ENCODE data around the gene SLCO3A1.

Gene SLCO3A1

DNA sequence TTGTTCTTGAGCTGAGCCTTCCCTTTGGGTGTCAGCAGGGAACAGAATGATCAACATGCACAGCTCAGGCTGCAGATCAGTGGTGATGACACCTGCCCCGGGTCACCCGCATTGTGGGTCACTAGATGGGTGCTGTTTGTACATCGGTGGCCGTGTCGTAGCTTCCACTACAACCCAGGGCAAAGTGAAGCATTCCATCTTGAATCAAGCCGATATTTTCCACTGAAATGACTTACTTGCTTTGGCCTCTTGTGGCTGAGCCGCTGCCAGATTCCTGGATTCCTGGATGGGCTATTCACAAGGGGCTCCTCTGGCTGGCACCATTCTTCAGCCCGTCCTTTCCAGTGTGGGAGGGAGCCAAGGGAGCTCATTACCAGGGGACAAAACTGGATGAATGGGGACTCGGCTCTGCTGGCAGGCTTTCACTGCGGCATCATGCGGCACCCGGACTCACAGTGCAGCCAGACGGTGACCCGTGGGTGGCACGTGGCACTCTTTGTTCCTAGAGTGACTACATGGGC lies 65.6 kb downstream of the SLCO3A1 start:
- DNase-seq (ENCODE audit: low spot score in 2 of 2) (no peak), ATAC-seq (ENCODE audit: low read depth) (no peak)
- no peaks in the 10 kb centered on the region for H3K9me3 Mint-ChIP-seq
- H3K27me3 Mint-ChIP-seq = no peaks in the 10 kb centered on the region
- H3K36me3 Mint-ChIP-seq = no peaks in the 10 kb centered on the region
- no peak overlapping the region for H3K4me3 Mint-ChIP-seq
- H3K4me1 Mint-ChIP-seq = no peaks in the 10 kb centered on the region
- H3K27ac Mint-ChIP-seq = no peak overlapping the region

- ATAC-seq (ENCODE audit: low read depth) = peak; percentile 37
- Mint-ChIP-seq H3K36me3 (no peaks in the 10 kb centered on the region), H3K27me3 (no peaks in the 10 kb centered on the region), H3K4me3 (no peak overlapping the region), H3K4me1 (no peaks in the 10 kb centered on the region), H3K9me3 (no peaks in the 10 kb centered on the region), H3K27ac (no peak overlapping the region)
- DNase-seq (ENCODE audit: low spot score in 2 of 2) = no peak
Measured at GRCh38 chr15:91921188-91921842, 67.8 kb downstream of the SLCO3A1 start.

DNA sequence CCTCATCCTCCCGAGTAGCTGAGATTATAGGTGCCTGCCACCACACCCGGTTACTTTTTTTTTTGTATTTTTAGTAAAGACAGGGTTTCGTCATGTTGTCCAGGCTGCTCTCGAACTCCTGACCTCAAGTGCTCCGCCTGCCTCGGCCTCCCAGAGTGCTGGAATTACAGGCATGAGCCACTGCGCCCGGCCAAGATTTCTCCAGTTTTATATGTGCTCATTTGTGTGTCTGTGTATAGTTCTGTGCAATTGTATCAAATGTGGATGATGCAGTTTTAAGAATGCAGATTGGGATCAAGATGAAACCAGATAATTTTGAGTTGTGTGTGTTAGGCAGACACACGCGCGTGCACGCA lies 68.3 kb downstream of the SLCO3A1 start:
- no peak overlapping the region for H3K27ac Mint-ChIP-seq
- H3K4me1 Mint-ChIP-seq = no peaks in the 10 kb centered on the region
- no peak for ATAC-seq (ENCODE audit: low read depth)
- H3K9me3 Mint-ChIP-seq = peaks cover 1% of the 10 kb centered on the region
- DNase-seq (ENCODE audit: low spot score in 2 of 2) = no peak
- no peak overlapping the region for H3K4me3 Mint-ChIP-seq
- no peaks in the 10 kb centered on the region for H3K27me3 Mint-ChIP-seq
- H3K36me3 Mint-ChIP-seq = no peaks in the 10 kb centered on the region

- Mint-ChIP-seq H3K9me3 (peaks cover 1% of the 10 kb centered on the region), H3K27ac (no peak overlapping the region), H3K4me3 (no peak overlapping the region), H3K36me3 (no peaks in the 10 kb centered on the region), H3K27me3 (no peaks in the 10 kb centered on the region), H3K4me1 (no peaks in the 10 kb centered on the region)
- DNase-seq (ENCODE audit: low spot score in 2 of 2) (no peak), ATAC-seq (ENCODE audit: low read depth) (no peak)
Measured at GRCh38 chr15:91922646-91923547, 69.4 kb downstream of the SLCO3A1 start.

DNA sequence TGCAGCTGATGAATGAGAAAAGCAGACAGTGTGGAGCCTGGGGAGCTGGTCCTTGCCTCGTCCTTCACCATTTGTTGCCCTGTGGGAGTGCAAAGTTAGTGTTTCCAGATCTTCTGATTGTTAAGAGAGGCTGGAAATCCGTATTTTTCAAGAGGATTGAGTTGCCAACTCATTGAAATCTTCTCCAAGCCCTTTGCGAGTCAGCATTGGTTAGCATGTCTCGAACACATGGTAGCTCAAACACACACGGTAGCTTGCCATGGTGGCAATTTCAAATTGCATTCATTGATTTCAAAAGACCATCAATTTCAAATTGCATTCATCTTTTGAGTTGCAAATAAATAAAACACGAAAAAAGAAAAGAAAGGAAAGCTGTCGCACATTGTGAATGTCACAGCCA lies 70.7 kb downstream of the SLCO3A1 start:
- no peak overlapping the region for H3K4me3 Mint-ChIP-seq
- peaks cover 1% of the 10 kb centered on the region for H3K9me3 Mint-ChIP-seq
- H3K27ac Mint-ChIP-seq = no peak overlapping the region
- H3K27me3 Mint-ChIP-seq = no peaks in the 10 kb centered on the region
- DNase-seq (ENCODE audit: low spot score in 2 of 2) (no peak), ATAC-seq (ENCODE audit: low read depth) (no peak)
- H3K36me3 Mint-ChIP-seq = no peaks in the 10 kb centered on the region
- no peaks in the 10 kb centered on the region for H3K4me1 Mint-ChIP-seq

DNA sequence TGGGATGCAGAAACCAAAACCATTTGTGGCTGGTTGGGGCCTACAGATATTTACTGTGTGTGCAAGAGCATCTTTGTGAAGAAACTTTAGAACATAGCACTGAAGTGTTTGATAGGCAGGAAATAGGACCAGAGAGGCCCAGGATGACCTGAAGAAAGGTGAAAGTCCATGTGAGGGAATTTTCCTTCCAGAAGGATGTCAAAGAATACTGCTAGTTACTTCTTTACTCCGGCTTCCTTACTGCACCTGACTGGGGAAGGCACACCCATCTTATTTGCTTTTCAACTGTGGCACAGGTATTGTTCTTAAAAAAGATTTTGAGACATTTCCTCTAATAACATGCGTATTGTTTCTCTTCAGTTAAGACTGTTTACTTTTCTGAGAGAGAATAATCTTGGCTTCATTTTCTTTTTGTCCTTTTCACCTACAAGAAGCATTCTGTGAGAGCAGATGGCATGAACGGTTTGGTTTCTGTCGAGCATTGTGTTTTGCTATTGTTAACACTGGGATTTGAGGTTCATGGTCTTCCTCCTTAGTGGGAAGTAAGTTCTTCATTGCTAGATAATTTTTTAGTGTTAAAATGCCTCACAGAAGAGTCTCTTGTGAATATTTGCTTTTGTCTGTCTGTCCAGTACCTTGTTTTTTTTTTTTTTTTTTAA lies 71.5 kb downstream of the SLCO3A1 start:
- Mint-ChIP-seq H3K4me1 (no peaks in the 10 kb centered on the region), H3K4me3 (no peak overlapping the region), H3K27ac (no peak overlapping the region), H3K27me3 (peaks cover 2% of the 10 kb centered on the region), H3K36me3 (no peaks in the 10 kb centered on the region), H3K9me3 (peaks cover 1% of the 10 kb centered on the region)
- DNase-seq (ENCODE audit: low spot score in 2 of 2) = no peak
- ATAC-seq (ENCODE audit: low read depth) = no peak

- DNase-seq (ENCODE audit: low spot score in 2 of 2) (no peak), ATAC-seq (ENCODE audit: low read depth) (no peak)
- no peak overlapping the region for H3K27ac Mint-ChIP-seq
- H3K4me3 Mint-ChIP-seq = no peak overlapping the region
- no peaks in the 10 kb centered on the region for H3K4me1 Mint-ChIP-seq
- H3K27me3 Mint-ChIP-seq = peaks cover 2% of the 10 kb centered on the region
- peaks cover 1% of the 10 kb centered on the region for H3K9me3 Mint-ChIP-seq
- no peaks in the 10 kb centered on the region for H3K36me3 Mint-ChIP-seq
Measured at GRCh38 chr15:91925794-91926193, 72.3 kb downstream of the SLCO3A1 start.

GRCh38 chr15:91926908-91927270 lies 73.4 kb downstream of the SLCO3A1 start:
- Mint-ChIP-seq H3K27ac (no peak overlapping the region), H3K36me3 (no peaks in the 10 kb centered on the region), H3K4me3 (no peak overlapping the region), H3K9me3 (peaks cover 1% of the 10 kb centered on the region), H3K4me1 (no peaks in the 10 kb centered on the region), H3K27me3 (peaks cover 2% of the 10 kb centered on the region)
- no peak for ATAC-seq (ENCODE audit: low read depth)
- DNase-seq (ENCODE audit: low spot score in 2 of 2) = no peak

DNA sequence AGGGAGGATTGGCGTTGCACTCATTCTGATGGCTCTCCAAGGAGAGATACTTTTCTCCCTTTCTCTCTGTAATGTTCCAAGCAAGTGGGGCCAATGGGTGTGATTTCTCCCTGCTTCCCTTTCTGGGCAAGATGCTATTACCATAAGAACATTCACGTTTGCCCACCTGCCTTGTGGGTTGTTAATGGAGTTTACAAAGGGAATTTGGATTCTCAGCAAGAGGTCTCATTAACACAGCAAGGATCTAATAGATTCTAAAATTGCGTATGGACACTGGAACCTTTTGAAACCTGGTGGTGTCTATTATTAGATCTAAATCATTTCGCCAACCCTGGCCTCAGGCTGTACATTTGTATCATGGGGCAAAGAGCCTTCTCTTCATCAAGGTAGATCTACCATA lies 74.1 kb downstream of the SLCO3A1 start:
- ATAC-seq (ENCODE audit: low read depth) = no peak
- H3K9me3 Mint-ChIP-seq = peaks cover 1% of the 10 kb centered on the region
- H3K27ac Mint-ChIP-seq = no peak overlapping the region
- no peaks in the 10 kb centered on the region for H3K36me3 Mint-ChIP-seq
- no peak for DNase-seq (ENCODE audit: low spot score in 2 of 2)
- H3K4me3 Mint-ChIP-seq = no peak overlapping the region
- H3K4me1 Mint-ChIP-seq = no peaks in the 10 kb centered on the region
- peaks cover 2% of the 10 kb centered on the region for H3K27me3 Mint-ChIP-seq

- Mint-ChIP-seq H3K36me3 (no peaks in the 10 kb centered on the region), H3K9me3 (peaks cover 1% of the 10 kb centered on the region), H3K4me3 (no peak overlapping the region), H3K27me3 (peaks cover 2% of the 10 kb centered on the region), H3K4me1 (no peaks in the 10 kb centered on the region), H3K27ac (no peak overlapping the region)
- DNase-seq (ENCODE audit: low spot score in 2 of 2) (no peak), ATAC-seq (ENCODE audit: low read depth) (no peak)
Measured at GRCh38 chr15:91928675-91929074, 75.2 kb downstream of the SLCO3A1 start.

DNA sequence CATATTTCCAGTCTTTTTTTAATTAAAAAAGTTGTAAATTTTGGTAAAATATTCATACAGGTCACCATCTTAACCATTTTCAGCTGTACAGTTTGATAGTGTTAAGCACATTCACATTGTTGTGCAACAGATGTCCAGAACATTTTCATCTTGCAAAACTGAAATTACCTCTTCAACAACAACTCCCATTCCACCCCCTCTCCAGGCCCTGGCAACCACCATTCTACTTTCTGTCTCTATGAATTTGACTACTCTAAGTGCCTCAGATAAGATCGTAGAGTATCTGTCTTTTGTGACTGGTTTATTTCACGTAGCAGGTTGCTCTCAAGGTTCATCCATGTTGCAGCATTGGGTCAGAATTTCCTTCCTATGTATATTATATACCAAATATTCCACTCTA lies 76.0 kb downstream of the SLCO3A1 start:
- no peak overlapping the region for H3K27ac Mint-ChIP-seq
- DNase-seq (ENCODE audit: low spot score in 2 of 2) (no peak), ATAC-seq (ENCODE audit: low read depth) (no peak)
- H3K4me1 Mint-ChIP-seq = no peaks in the 10 kb centered on the region
- peaks cover 3% of the 10 kb centered on the region for H3K9me3 Mint-ChIP-seq
- no peak overlapping the region for H3K4me3 Mint-ChIP-seq
- H3K36me3 Mint-ChIP-seq = no peaks in the 10 kb centered on the region
- H3K27me3 Mint-ChIP-seq = peaks cover 2% of the 10 kb centered on the region

- H3K27me3 Mint-ChIP-seq = peaks cover 2% of the 10 kb centered on the region
- H3K9me3 Mint-ChIP-seq = peaks cover 4% of the 10 kb centered on the region
- no peaks in the 10 kb centered on the region for H3K4me1 Mint-ChIP-seq
- no peak overlapping the region for H3K4me3 Mint-ChIP-seq
- no peak overlapping the region for H3K27ac Mint-ChIP-seq
- no peak for DNase-seq (ENCODE audit: low spot score in 2 of 2)
- H3K36me3 Mint-ChIP-seq = no peaks in the 10 kb centered on the region
- ATAC-seq (ENCODE audit: low read depth) = no peak
Measured at GRCh38 chr15:91930092-91930491, 76.6 kb downstream of the SLCO3A1 start.

DNA sequence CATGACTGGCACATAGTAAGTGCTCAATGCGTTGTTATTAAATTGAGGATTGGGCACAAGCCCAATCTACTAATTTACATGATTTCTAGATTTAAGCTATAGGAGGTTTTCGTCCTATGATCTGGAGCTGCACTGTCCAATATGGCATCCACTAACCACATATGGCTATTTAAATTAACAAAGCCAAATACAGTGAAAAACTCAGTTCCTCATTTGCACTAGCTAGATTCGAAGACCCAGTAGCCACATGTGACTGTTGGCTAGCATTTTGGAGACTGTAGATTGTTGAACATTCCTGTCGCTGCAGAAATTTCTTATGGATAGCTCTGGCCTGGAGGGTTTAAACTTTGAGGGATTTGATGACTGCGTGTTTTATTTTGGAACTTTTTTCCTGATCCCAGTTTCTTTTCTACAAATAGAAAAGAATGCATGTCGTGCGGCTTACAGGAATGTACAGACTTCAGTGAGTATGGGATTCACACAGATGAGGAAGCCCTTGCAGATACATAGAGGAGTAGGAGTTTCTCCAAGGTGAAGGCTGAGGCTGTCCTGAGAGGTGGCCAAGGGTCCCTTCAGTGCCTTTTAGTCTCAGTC lies 82.8 kb downstream of the SLCO3A1 start:
- peaks cover 3% of the 10 kb centered on the region for H3K9me3 Mint-ChIP-seq
- ATAC-seq (ENCODE audit: low read depth) (no peak), DNase-seq (ENCODE audit: low spot score in 2 of 2) (no peak)
- no peaks in the 10 kb centered on the region for H3K4me1 Mint-ChIP-seq
- no peaks in the 10 kb centered on the region for H3K36me3 Mint-ChIP-seq
- no peak overlapping the region for H3K27ac Mint-ChIP-seq
- H3K4me3 Mint-ChIP-seq = no peak overlapping the region
- H3K27me3 Mint-ChIP-seq = no peaks in the 10 kb centered on the region

DNA sequence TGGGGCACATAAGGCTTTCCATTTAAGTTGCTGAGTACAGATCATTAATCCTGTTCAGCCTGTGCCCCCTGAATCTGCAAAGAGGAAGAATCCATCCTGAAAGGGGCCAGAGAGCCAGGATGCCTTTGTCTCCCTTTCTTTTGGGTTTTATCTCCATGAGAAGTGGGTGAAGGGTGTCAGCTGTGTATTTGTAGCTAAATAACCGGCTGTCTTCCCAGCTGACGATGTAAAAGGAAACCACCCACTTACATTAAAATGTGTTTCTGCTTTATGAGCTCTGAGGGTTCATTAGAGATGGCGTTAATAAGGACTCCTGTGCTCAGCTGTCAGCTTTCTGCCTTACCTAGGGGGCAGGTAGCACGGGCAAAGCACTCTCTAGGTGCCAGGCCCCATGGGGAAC lies 83.4 kb downstream of the SLCO3A1 start:
- Mint-ChIP-seq H3K27me3 (no peaks in the 10 kb centered on the region), H3K4me3 (no peak overlapping the region), H3K4me1 (no peaks in the 10 kb centered on the region), H3K36me3 (no peaks in the 10 kb centered on the region), H3K9me3 (peaks cover 3% of the 10 kb centered on the region), H3K27ac (no peak overlapping the region)
- no peak for DNase-seq (ENCODE audit: low spot score in 2 of 2)
- no peak for ATAC-seq (ENCODE audit: low read depth)
